ENCODE data around the gene GMDS. TPM values are rescaled to one million over a fixed set of nuclear protein-coding genes. Genes with fewer than 3 reads are reported as not detected.

Gene GMDS
- total and polyA plus RNA-seq, 2 of the 13 experiments (the other 11 are each of a cell fraction or from before 2014, with no cell fraction given): 64.4 to 112 TPM

- Histone ChIP-seq H3K79me2 (ENCODE audit: insufficient read depth, low read length) (peaks cover 92% of the 10 kb centered on the region), H2AFZ (ENCODE audit: low read length) (no peak overlapping the region), H3K27ac (ENCODE audit: extremely low read length, insufficient read depth, low read length) (no peak overlapping the region), H3K9me3 (ENCODE audit: low read length) (no peaks in the 10 kb centered on the region), H3K9ac (ENCODE audit: insufficient read depth, low read depth, low read length) (no peak overlapping the region), H4K20me1 (ENCODE audit: insufficient read depth, low read length) (peaks cover 27% of the 10 kb centered on the region), H3K4me1 (ENCODE audit: insufficient read depth, low read length) (peaks cover 24% of the 10 kb centered on the region), H3K4me3 (replicated peaks in 1 of 3; ENCODE audit: insufficient read depth in 1 of 3, low read depth in 2 of 3, low read length in 3 of 3) (no peak overlapping the region), H3K4me2 (ENCODE audit: low read depth, low read length) (no peak overlapping the region), H3K27me3 (ENCODE audit: control insufficient read depth in 1 of 2, insufficient read depth in 2 of 2, low read length in 2 of 2) (no peaks in the 10 kb centered on the region), H3K36me3 (replicated peaks in 1 of 2; ENCODE audit: control insufficient read depth in 1 of 2, insufficient read depth in 2 of 2, low read length in 2 of 2) (peaks cover 3 to 11% of the 10 kb centered on the region in 2 experiments; a peak in 4 of 5 replicates)
- DNase-seq (ENCODE audit: low spot score): no peak
- peak; percentile 28 for ATAC-seq
- CTCF ChIA-PET (ENCODE audit: low intra/inter-chr PET ratio, low total read pairs): no interaction called here
- TF ChIP-seq SMC3 (IDR thresholded peaks at IDR 0.05; ENCODE audit: low read length) (no peak), ZNF317 (CRISPR knock-in tag; IDR thresholded peaks at IDR 0.05) (no peak), ZNF605 (CRISPR knock-in tag; IDR thresholded peaks at IDR 0.05) (no peak), KAT7 (CRISPR knock-in tag; IDR thresholded peaks at IDR 0.05; ENCODE audit: borderline replicate concordance) (no peak), RBM22 (optimal IDR thresholded peaks at IDR 0.05; ENCODE audit: low read length) (peak; percentile 73)
- intact Hi-C loops (cut with micrococcal nuclease; ENCODE audit: unreplicated experiment) (no loop called here), in situ Hi-C loops (cut with HindIII; ENCODE audit: extremely low pct_ligation_motif_present, low pct_unique_long_range_greater_than_20kb) (no loop called here)
- 95% methylated on average over 4 of the region's 9 CpGs for WGBS (ENCODE audit: low lambda C conversion rate)
- no peak for FAIRE-seq
- BruUV-seq (replicated peaks): no TSS peak
- POLR2A ChIA-PET: no interaction called here
Observed at GRCh38 chr6:2191390-2191740, 54.0 kb downstream of the GMDS start.

- CTCF ChIA-PET (ENCODE audit: low intra/inter-chr PET ratio, low total read pairs): no interaction called here
- WGBS (ENCODE audit: low lambda C conversion rate): 97% methylated on average over 13 of the region's 24 CpGs
- H4K20me1 ChIP-seq (ENCODE audit: insufficient read depth, low read length): peaks cover 23% of the 10 kb centered on the region
- H3K9ac ChIP-seq (ENCODE audit: insufficient read depth, low read depth, low read length): no peak overlapping the region
- no peaks in the 10 kb centered on the region for H3K9me3 ChIP-seq (ENCODE audit: low read length)
- no peak overlapping the region for H3K4me2 ChIP-seq (ENCODE audit: low read depth, low read length)
- DNase-seq (ENCODE audit: low spot score) (no peak), FAIRE-seq (no peak), ATAC-seq (peak; percentile 46)
- H3K27ac ChIP-seq (ENCODE audit: extremely low read length, insufficient read depth, low read length): no peak overlapping the region
- H2AFZ ChIP-seq (ENCODE audit: low read length): no peak overlapping the region
- H3K36me3 ChIP-seq (replicated peaks in 1 of 2; ENCODE audit: control insufficient read depth in 1 of 2, insufficient read depth in 2 of 2, low read length in 2 of 2): peaks cover 3 to 11% of the 10 kb centered on the region in 2 experiments; a peak in 4 of 5 replicates
- H3K79me2 ChIP-seq (ENCODE audit: insufficient read depth, low read length): peaks cover 92% of the 10 kb centered on the region
- H3K4me1 ChIP-seq (ENCODE audit: insufficient read depth, low read length): peaks cover 22% of the 10 kb centered on the region
- no peak for TF ChIP-seq DDIT3 (CRISPR knock-in tag; IDR thresholded peaks at IDR 0.05)
- TF ChIP-seq IKZF1 (IDR thresholded peaks at IDR 0.05): no peak
- TF ChIP-seq ZFAT (CRISPR knock-in tag; conservative IDR thresholded peaks at IDR 0.05): no peak
- peak; percentile 53 for TF ChIP-seq AGO2 (optimal IDR thresholded peaks at IDR 0.05; ENCODE audit: low read depth, low read length)
- TF ChIP-seq SNRNP70 (IDR thresholded peaks at IDR 0.05; ENCODE audit: low read depth, low read length): no peak
- peak; percentile 34; the same call in 1 of the 2 replicates for TF ChIP-seq POLR2G (IDR thresholded peaks at IDR 0.05; ENCODE audit: low read depth, low read length)
- TF ChIP-seq ZBTB44 (CRISPR knock-in tag; IDR thresholded peaks at IDR 0.05): no peak
- intact Hi-C loops (cut with micrococcal nuclease; ENCODE audit: unreplicated experiment) (no loop called here), in situ Hi-C loops (cut with HindIII; ENCODE audit: extremely low pct_ligation_motif_present, low pct_unique_long_range_greater_than_20kb) (no loop called here)
- POLR2A ChIA-PET: no interaction called here
- BruUV-seq (replicated peaks): no TSS peak
- no peaks in the 10 kb centered on the region for H3K27me3 ChIP-seq (ENCODE audit: control insufficient read depth in 1 of 2, insufficient read depth in 2 of 2, low read length in 2 of 2)
- no peak overlapping the region for H3K4me3 ChIP-seq (replicated peaks in 1 of 3; ENCODE audit: insufficient read depth in 1 of 3, low read depth in 2 of 3, low read length in 3 of 3)
Observed at GRCh38 chr6:2190661-2191389, 54.6 kb downstream of the GMDS start.
